Stomach (tissue), 9 donors: ENCODE data around the gene SH3BP4. TPM values are rescaled to one million over a fixed set of nuclear protein-coding genes. Genes with fewer than 3 reads are reported as not detected.

Source experiments
- DNase-seq, 2 donors: peaks; one replicate each; pipeline versions ENCODE4 v3.0.0 to v3.0.0-alpha.2; 2013 to 2019
- H3K27ac ChIP-seq, 5 donors: fragments of 200-600 bp in 4 of 5; sonication (generic) in 4 of 5; one replicate each; pipeline ENCODE4 v1.5.1; 2013 to 2019; ENCODE audit warnings: mild to moderate bottlenecking in 1 of 5, moderate library complexity in 1 of 5
- H3K27me3 ChIP-seq, 3 donors: fragments of 200-600 bp; sonication (generic); one replicate each; pipeline ENCODE4 v1.5.1; 2017 to 2019; ENCODE audit warnings: mixed run types in 1 of 3
- H3K36me3 ChIP-seq, 4 donors: fragments of 200-600 bp; sonication (generic); 1 replicate in 3 of 4; 2 replicates in 1 of 4; pipeline ENCODE4 v1.5.1; 2016 to 2019
- H3K4me1 ChIP-seq, 4 donors: fragments of 200-600 bp; sonication (generic); one replicate each; pipeline ENCODE4 v1.5.1; 2016 to 2019
- H3K4me3 ChIP-seq, 4 donors: fragments of 200-600 bp; sonication (generic) in 3 of 4; one replicate each; pipeline ENCODE4 v1.5.1; 2016 to 2019; ENCODE audit warnings: mild to moderate bottlenecking in 1 of 4
- H3K9me3 ChIP-seq, 4 donors: fragments of 200-600 bp; sonication (generic); one replicate each; pipeline ENCODE4 v1.5.1; 2016 to 2019
- CTCF ChIP-seq, 7 experiments: fragments of 450-650 bp in 4 of 7; fragments of 200-600 bp in 3 of 7; sonication (generic) in 3 of 7; IDR thresholded peaks; one replicate each; pipeline ENCODE4 v1.5.1; 2016 to 2019; ENCODE audit warnings: antibody characterized with exemption in 7 of 7, control low read depth in 2 of 7, mild to moderate bottlenecking in 1 of 7
- EP300 ChIP-seq: sonication (generic); formaldehyde crosslinking; IDR thresholded peaks from one replicate; pipeline ENCODE4 v1.6.1; 2017; ENCODE audit warnings: antibody characterized with exemption
- POLR2A ChIP-seq, 4 donors: fragments of 450-650 bp; IDR thresholded peaks; one replicate each; pipeline ENCODE4 v1.6.1; 2016; ENCODE audit warnings: antibody characterized with exemption in 4 of 4, control low read depth in 2 of 4, mild to moderate bottlenecking in 1 of 4, moderate library complexity in 1 of 4
- POLR2AphosphoS5 ChIP-seq, 3 donors: sonication (generic); formaldehyde crosslinking; IDR thresholded peaks; one replicate each; pipeline ENCODE4 v1.6.1; 2016; ENCODE audit warnings: antibody characterized with exemption in 3 of 3
- WGBS, 5 donors: extraction: QIAGEN DNeasy Blood & Tissue Kit in 3 of 5; methylation state at CpG; one replicate each; pipeline versions ENCODE4 v1.1.5 to v1.1.7; 2013 to 2018; 5-methylcytosine and 5-hydroxymethylcytosine counted together
- intact Hi-C: fragments of 100-400 bp; cut with DNase I; formaldehyde crosslinking; loops from one replicate; pipeline ENCODE4 v1.15.1; 2023; ENCODE audit warnings: low total_unique reads
- polyA plus RNA-seq, 3 donors: library from polyadenylated mRNA; stranded (reverse); fragments of 200-250 nt; gene quantifications; one replicate each; pipeline ENCODE4 v1.2.3, GENCODE V29; 2013
- total RNA-seq, 5 donors: library from RNA; depleted of rRNA; stranded (reverse); fragments of >200 nt; gene quantifications; one replicate each; pipeline versions ENCODE4 v1.1.0 to v1.2.3, GENCODE V29; 2014 to 2016
- donor health status: healthy with polysubstance abuse.
- donor health status: Bipolar disorder and iron deficiency.
- donor health status: healthy.

Gene SH3BP4
- total and polyA plus RNA-seq, 8 donors, result 10.2 to 54.0 (median 18.8) TPM

- intact Hi-C loops, result no loop called here
- Histone ChIP-seq H3K4me3 (no peak overlapping the region), H3K9me3 (no peaks in the 10 kb centered on the region), H3K27ac (peak overlapping the region; percentile 74 to 89 (median 82)), H3K27me3 (no peaks in the 10 kb centered on the region), H3K36me3 (no peaks in the 10 kb centered on the region), H3K4me1 (peaks cover 76 to 90% (median 81%) of the 10 kb centered on the region in 4 donors)
- TF ChIP-seq CTCF (IDR thresholded peaks at IDR 0.05) (no peak), EP300 (no peak), POLR2A (IDR thresholded peaks at IDR 0.05) (no peak), POLR2AphosphoS5 (IDR thresholded peaks at IDR 0.05) (no peak)
- WGBS, 5 donors, result 54 to 72% (median 61%) methylated on average over 25 of the region's 25 CpGs
- no peak for DNase-seq
Measured at GRCh38 chr2:235007664-235008457, 56.0 kb downstream of the SH3BP4 start.

GRCh38 chr2:235008584-235009044 lies 56.8 kb downstream of the SH3BP4 start:
- no peak for TF ChIP-seq POLR2A (IDR thresholded peaks at IDR 0.05)
- TF ChIP-seq POLR2AphosphoS5 (IDR thresholded peaks at IDR 0.05), result peak in 2 of 3 donors; percentile 49 to 67
- H3K4me3 ChIP-seq, result peak overlapping the region in 1 of 4 donors; percentile 7
- H3K27me3 ChIP-seq, result no peaks in the 10 kb centered on the region
- peaks cover 69 to 82% (median 74%) of the 10 kb centered on the region in 4 donors for H3K4me1 ChIP-seq
- 30 to 56% (median 37%) methylated on average over 6 of the region's 6 CpGs for WGBS, 5 donors
- no peaks in the 10 kb centered on the region for H3K9me3 ChIP-seq
- H3K27ac ChIP-seq, result peak overlapping the region; percentile 82 to 89 (median 83)
- H3K36me3 ChIP-seq, result no peaks in the 10 kb centered on the region
- peak; percentile 73 to 93 for DNase-seq
- intact Hi-C loops, result no loop called here

GRCh38 chr2:235009081-235009480 lies 57.3 kb downstream of the SH3BP4 start:
- H3K9me3 ChIP-seq, result no peaks in the 10 kb centered on the region
- peak overlapping the region in 1 of 4 donors; percentile 7 for H3K4me3 ChIP-seq
- TF ChIP-seq POLR2AphosphoS5 (IDR thresholded peaks at IDR 0.05) (no peak), EP300 (no peak), POLR2A (IDR thresholded peaks at IDR 0.05) (no peak), CTCF (IDR thresholded peaks at IDR 0.05) (no peak)
- peaks cover 65 to 77% (median 70%) of the 10 kb centered on the region in 4 donors for H3K4me1 ChIP-seq
- 52 to 63% (median 59%) methylated on average over 6 of the region's 6 CpGs for WGBS, 5 donors
- H3K36me3 ChIP-seq, result no peaks in the 10 kb centered on the region
- no peaks in the 10 kb centered on the region for H3K27me3 ChIP-seq
- intact Hi-C loops, result no loop called here
- no peak for DNase-seq
- peak overlapping the region; percentile 82 to 89 (median 83) for H3K27ac ChIP-seq

GRCh38 chr2:235010117-235010714 lies 58.4 kb downstream of the SH3BP4 start:
- WGBS, 5 donors, result 43 to 64% (median 53%) methylated on average over 6 of the region's 6 CpGs
- H3K9me3 ChIP-seq, result peaks cover 0 to 2% (median 0%) of the 10 kb centered on the region in 4 donors
- DNase-seq, result no peak
- peaks cover 0 to 3% (median 0%) of the 10 kb centered on the region in 4 donors for H3K36me3 ChIP-seq
- no peaks in the 10 kb centered on the region for H3K27me3 ChIP-seq
- no peak overlapping the region for H3K4me3 ChIP-seq
- intact Hi-C loops, result no loop called here
- peak overlapping the region; percentile 82 to 89 (median 83) for H3K27ac ChIP-seq
- H3K4me1 ChIP-seq, result peaks cover 59 to 66% (median 60%) of the 10 kb centered on the region in 4 donors
- TF ChIP-seq EP300 (no peak), POLR2AphosphoS5 (IDR thresholded peaks at IDR 0.05) (peak in 1 of 3 donors; percentile 7), CTCF (IDR thresholded peaks at IDR 0.05) (no peak), POLR2A (IDR thresholded peaks at IDR 0.05) (no peak)
